ENCODE data around the gene MRGPRF. TPM values are rescaled to one million over a fixed set of nuclear protein-coding genes. Genes with fewer than 3 reads are reported as not detected.

Gene MRGPRF
- total RNA-seq, 2 donors from 2014 or later, result 20.0 to 53.3 TPM

- H3K9me3 ChIP-seq, result no peaks in the 10 kb centered on the region
- intact Hi-C loops (cut with DNase I), result no loop called here
- no peaks in the 10 kb centered on the region for H3K36me3 ChIP-seq
- TF ChIP-seq POLR2A (IDR thresholded peaks at IDR 0.05) (no peak), CTCF (IDR thresholded peaks at IDR 0.05) (no peak), POLR2AphosphoS5 (IDR thresholded peaks at IDR 0.05) (no peak)
- H3K4me3 ChIP-seq, result no peak overlapping the region
- 88% methylated on average over 9 of the region's 9 CpGs for WGBS
- no peak for DNase-seq (ENCODE audit: low spot score)
- peak overlapping the region; percentile 56 to 60 for H3K27ac ChIP-seq
- no peaks in the 10 kb centered on the region for H3K27me3 ChIP-seq (replicated peaks; ENCODE audit: insufficient read depth)
- peaks cover 4% of the 10 kb centered on the region for H3K4me1 ChIP-seq (replicated peaks)
Observed at GRCh38 chr11:69003301-69003865, 9.7 kb downstream of the MRGPRF start.

- Histone ChIP-seq H3K4me1 (replicated peaks) (peaks cover 6% of the 10 kb centered on the region), H3K36me3 (no peaks in the 10 kb centered on the region), H3K9me3 (no peaks in the 10 kb centered on the region), H3K27ac (peak overlapping the region; percentile 56 to 60), H3K4me3 (no peak overlapping the region), H3K27me3 (replicated peaks; ENCODE audit: insufficient read depth) (no peaks in the 10 kb centered on the region)
- intact Hi-C loops (cut with DNase I), result no loop called here
- TF ChIP-seq POLR2A (IDR thresholded peaks at IDR 0.05) (no peak), POLR2AphosphoS5 (IDR thresholded peaks at IDR 0.05) (no peak), CTCF (IDR thresholded peaks at IDR 0.05) (no peak)
- WGBS, result 80% methylated on average over 13 of the region's 13 CpGs
- no peak for DNase-seq (ENCODE audit: low spot score)
Observed at GRCh38 chr11:69002570-69003231, 10.3 kb downstream of the MRGPRF start.

GRCh38 chr11:69002110-69002569 lies 10.9 kb downstream of the MRGPRF start:
- no peak for TF ChIP-seq POLR2AphosphoS5 (IDR thresholded peaks at IDR 0.05)
- TF ChIP-seq CTCF (IDR thresholded peaks at IDR 0.05), result no peak
- no peak for TF ChIP-seq POLR2A (IDR thresholded peaks at IDR 0.05)
- DNase-seq (ENCODE audit: low spot score), result no peak
- H3K27me3 ChIP-seq (replicated peaks; ENCODE audit: insufficient read depth), result no peaks in the 10 kb centered on the region
- no peak overlapping the region for H3K4me3 ChIP-seq
- H3K36me3 ChIP-seq, result no peaks in the 10 kb centered on the region
- intact Hi-C loops (cut with DNase I), result no loop called here
- no peaks in the 10 kb centered on the region for H3K9me3 ChIP-seq
- peak overlapping the region; percentile 56 to 60 for H3K27ac ChIP-seq
- H3K4me1 ChIP-seq (replicated peaks), result peaks cover 6% of the 10 kb centered on the region
- 76% methylated on average over 6 of the region's 6 CpGs for WGBS

- no peaks in the 10 kb centered on the region for H3K9me3 ChIP-seq
- H3K4me3 ChIP-seq, result no peak overlapping the region
- DNase-seq (ENCODE audit: low spot score), result no peak
- no peak for TF ChIP-seq POLR2A (IDR thresholded peaks at IDR 0.05)
- no peaks in the 10 kb centered on the region for H3K36me3 ChIP-seq
- intact Hi-C loops (cut with DNase I), result no loop called here
- no peaks in the 10 kb centered on the region for H3K27me3 ChIP-seq (replicated peaks; ENCODE audit: insufficient read depth)
- H3K27ac ChIP-seq, result peak overlapping the region; percentile 56 to 60
- 70% methylated on average over 23 of the region's 23 CpGs for WGBS
- peaks cover 6% of the 10 kb centered on the region for H3K4me1 ChIP-seq (replicated peaks)
Observed at GRCh38 chr11:69001243-69002081, 11.6 kb downstream of the MRGPRF start.

- Histone ChIP-seq H3K27ac (peak overlapping the region; percentile 56 to 60), H3K4me1 (replicated peaks) (peaks cover 6% of the 10 kb centered on the region)
- DNase-seq (ENCODE audit: low spot score), result no peak
Observed at GRCh38 chr11:69000831-69001242, 12.2 kb downstream of the MRGPRF start.

More at GRCh38 chr11:69000831-69001242, 12.2 kb downstream of the MRGPRF start:
- 22% methylated on average over 8 of the region's 8 CpGs for WGBS
- Histone ChIP-seq H3K4me3 (no peak overlapping the region), H3K9me3 (no peaks in the 10 kb centered on the region), H3K36me3 (no peaks in the 10 kb centered on the region), H3K27me3 (replicated peaks; ENCODE audit: insufficient read depth) (no peaks in the 10 kb centered on the region)
- TF ChIP-seq POLR2A (IDR thresholded peaks at IDR 0.05) (no peak), POLR2AphosphoS5 (IDR thresholded peaks at IDR 0.05) (peak; percentile 49), CTCF (IDR thresholded peaks at IDR 0.05) (peak in 2 of 4 experiments; percentile 45 to 49)
- intact Hi-C loops (cut with DNase I), result no loop called here
